Activated CD4-positive, alpha-beta T cell treated with anti-CD3 and anti-CD28 coated beads, Interleukin-2, amount 10 ng/mL, durations not matched to agents 7 days and 5 days (primary cell): ENCODE data around the gene NLGN1. TPM values are rescaled to one million over a fixed set of nuclear protein-coding genes. Genes with fewer than 3 reads are reported as not detected.

Source experiments
- CTCF ChIA-PET: fragments of 350-600 bp; sonication (Branson Sonifier 250); formaldehyde crosslinking; loops from one replicate; lab custom pipeline; 2021; ENCODE audit warnings: antibody characterized with exemption; lab: Charles Lee
- POLR2A ChIA-PET: fragments of 350-600 bp; sonication (Branson Sonifier 250); formaldehyde crosslinking; loops from one replicate; lab custom pipeline; 2021; ENCODE audit warnings: antibody characterized with exemption; lab: Charles Lee
- DNase-seq: peaks from one replicate; pipeline ENCODE4 v3.0.0-alpha.2; 2020
- H3K27ac Mint-ChIP-seq: one replicate; pipeline ENCODE4 v1.8.0; 2021; ENCODE audit warnings: mild to moderate bottlenecking, moderate library complexity, mixed read lengths
- H3K27me3 Mint-ChIP-seq: one replicate; pipeline ENCODE4 v1.8.0; 2021; ENCODE audit warnings: mixed read lengths
- H3K36me3 Mint-ChIP-seq: one replicate; pipeline ENCODE4 v1.8.0; 2021; ENCODE audit warnings: low read depth, mixed read lengths
- H3K4me1 Mint-ChIP-seq: one replicate; pipeline ENCODE4 v1.8.0; 2021; ENCODE audit warnings: mixed read lengths
- H3K4me3 Mint-ChIP-seq: one replicate; pipeline ENCODE4 v1.8.0; 2021; ENCODE audit warnings: mild to moderate bottlenecking, moderate library complexity, mixed read lengths
- H3K9me3 Mint-ChIP-seq: one replicate; pipeline ENCODE4 v1.8.0; 2021; ENCODE audit warnings: mixed read lengths
- total RNA-seq, 2 experiments: library from RNA; stranded (reverse); gene quantifications; one replicate each; pipeline ENCODE4 v1.2.3, GENCODE V29; 2021

The NLGN1 gene
- total RNA-seq, 2 experiments from 2014 or later, result not detected

DNA sequence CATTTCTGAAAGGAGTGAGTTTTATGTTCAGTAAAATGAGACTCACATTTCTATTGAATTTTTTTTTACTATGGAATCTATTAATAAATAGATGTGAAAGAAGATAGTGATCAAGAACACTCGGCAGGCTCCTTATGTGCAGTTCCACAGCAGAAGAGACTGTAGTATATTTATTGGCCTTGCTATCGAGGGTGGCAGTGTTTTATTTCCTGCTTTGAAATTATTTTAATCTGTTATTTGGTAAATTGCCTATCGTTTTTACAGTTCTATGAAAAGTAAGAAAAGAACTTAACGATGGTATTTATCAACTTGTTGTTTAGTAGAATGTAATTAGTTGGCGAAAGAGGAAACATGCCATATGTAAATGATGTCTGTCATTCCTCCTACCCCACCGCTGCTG, 238.3 kb downstream of the NLGN1 start:
- CTCF ChIA-PET, result no interaction called here
- H3K9me3 Mint-ChIP-seq, result no peaks in the 10 kb centered on the region

GRCh38 chr3:173639098-173639497, 241.6 kb downstream of the NLGN1 start:
- H3K9me3 Mint-ChIP-seq, result no peaks in the 10 kb centered on the region
- ChIA-PET POLR2A (no interaction called here), CTCF (no interaction called here)
- no peak for DNase-seq
- no peaks in the 10 kb centered on the region for H3K27me3 Mint-ChIP-seq
- H3K4me1 Mint-ChIP-seq, result no peaks in the 10 kb centered on the region
- H3K4me3 Mint-ChIP-seq, result no peak overlapping the region
- H3K27ac Mint-ChIP-seq, result no peak overlapping the region
- H3K36me3 Mint-ChIP-seq, result no peaks in the 10 kb centered on the region

More for the DNA sequence above, 238.3 kb downstream of the NLGN1 start:
- Mint-ChIP-seq H3K27me3 (no peaks in the 10 kb centered on the region), H3K4me3 (no peak overlapping the region), H3K4me1 (no peaks in the 10 kb centered on the region), H3K36me3 (no peaks in the 10 kb centered on the region), H3K27ac (no peak overlapping the region)
- POLR2A ChIA-PET, result no interaction called here
- DNase-seq, result no peak

DNA sequence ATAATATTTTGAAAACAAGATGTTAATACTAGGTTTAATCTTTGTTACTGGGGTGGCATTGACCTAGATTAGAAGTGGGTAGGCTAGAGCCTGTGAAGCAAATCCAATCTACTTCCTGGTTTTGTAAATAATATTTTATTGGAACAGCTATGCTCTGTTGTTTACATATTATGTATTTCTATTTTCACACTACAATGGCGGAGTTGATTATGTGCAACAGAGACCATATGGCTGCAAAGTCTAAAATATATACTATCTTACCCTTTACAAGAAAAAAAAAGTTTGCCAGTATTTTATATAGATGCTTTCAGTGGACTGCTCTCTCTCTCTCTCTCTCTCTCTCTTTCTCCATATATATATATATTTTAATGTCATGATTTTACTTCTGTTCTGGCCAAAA, 244.2 kb downstream of the NLGN1 start:
- H3K9me3 Mint-ChIP-seq, result no peaks in the 10 kb centered on the region
- no peak overlapping the region for H3K27ac Mint-ChIP-seq
- H3K36me3 Mint-ChIP-seq, result no peaks in the 10 kb centered on the region
- no peaks in the 10 kb centered on the region for H3K4me1 Mint-ChIP-seq
- H3K27me3 Mint-ChIP-seq, result no peaks in the 10 kb centered on the region
- H3K4me3 Mint-ChIP-seq, result no peak overlapping the region
- ChIA-PET POLR2A (no interaction called here), CTCF (no interaction called here)
- DNase-seq, result no peak

DNA sequence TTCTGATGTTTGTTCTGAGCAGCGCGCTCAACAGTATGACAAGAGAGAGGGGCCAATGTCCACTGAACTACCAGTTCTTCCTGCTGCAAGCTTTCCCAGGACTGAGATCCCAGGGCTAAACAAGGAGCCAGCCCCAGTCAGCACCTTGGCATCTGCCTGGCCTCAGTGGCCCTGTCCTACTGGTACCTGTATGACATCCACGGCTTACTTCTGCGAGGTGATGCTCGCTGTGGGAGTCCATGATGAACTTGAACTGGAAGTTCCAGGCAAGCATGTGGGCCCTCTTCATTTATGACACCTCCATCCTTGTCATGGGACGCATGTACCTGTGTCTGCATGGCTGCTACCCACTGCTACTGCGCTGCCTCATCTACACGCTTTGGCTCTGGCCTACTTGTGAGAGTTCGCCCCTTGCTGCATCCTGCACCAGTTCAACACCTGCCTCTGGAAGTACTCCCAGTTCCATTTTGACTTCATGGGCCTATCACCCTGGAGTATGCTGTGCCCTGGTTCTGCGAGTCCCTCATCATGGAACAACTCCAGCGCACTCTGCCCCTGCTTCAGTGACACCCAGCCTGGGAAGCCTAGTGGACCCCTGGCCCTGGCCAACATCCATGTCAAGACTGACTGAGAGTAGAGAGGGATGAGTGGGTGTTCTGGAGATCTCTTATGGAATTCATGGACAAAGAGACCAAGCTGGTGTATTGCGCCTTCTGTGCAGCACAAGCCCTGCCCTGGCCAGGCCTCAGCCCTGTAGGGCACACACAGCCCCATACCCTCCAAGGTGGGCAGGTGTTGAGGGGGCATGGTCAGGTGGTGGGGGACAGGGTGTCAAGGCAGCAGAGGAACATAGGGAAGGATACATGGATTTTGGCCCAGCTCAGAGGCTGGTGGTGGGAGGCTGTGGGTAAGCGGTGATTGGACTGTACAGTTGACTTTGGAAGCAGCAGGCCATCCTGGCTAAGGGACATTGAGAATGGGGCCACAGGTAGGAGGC, 246.8 kb downstream of the NLGN1 start:
- Mint-ChIP-seq H3K27ac (no peak overlapping the region), H3K27me3 (no peaks in the 10 kb centered on the region), H3K4me1 (no peaks in the 10 kb centered on the region), H3K9me3 (no peaks in the 10 kb centered on the region), H3K36me3 (no peaks in the 10 kb centered on the region), H3K4me3 (no peak overlapping the region)
- POLR2A ChIA-PET, result no interaction called here
- no peak for DNase-seq
- CTCF ChIA-PET, result no interaction called here

- H3K9me3 Mint-ChIP-seq, result no peaks in the 10 kb centered on the region
- ChIA-PET CTCF (no interaction called here), POLR2A (no interaction called here)
- H3K4me3 Mint-ChIP-seq, result no peak overlapping the region
- no peak overlapping the region for H3K27ac Mint-ChIP-seq
- H3K27me3 Mint-ChIP-seq, result no peaks in the 10 kb centered on the region
- DNase-seq, result no peak
- no peaks in the 10 kb centered on the region for H3K36me3 Mint-ChIP-seq
- no peaks in the 10 kb centered on the region for H3K4me1 Mint-ChIP-seq
These were observed 253.1 kb downstream of the NLGN1 start for GRCh38 chr3:173650596-173650995.

- H3K27me3 Mint-ChIP-seq, result no peaks in the 10 kb centered on the region
- CTCF ChIA-PET, result no interaction called here
- no peaks in the 10 kb centered on the region for H3K9me3 Mint-ChIP-seq
- no peaks in the 10 kb centered on the region for H3K4me1 Mint-ChIP-seq
- no peak for DNase-seq
- no peaks in the 10 kb centered on the region for H3K36me3 Mint-ChIP-seq
- POLR2A ChIA-PET, result no interaction called here
- no peak overlapping the region for H3K27ac Mint-ChIP-seq
- H3K4me3 Mint-ChIP-seq, result no peak overlapping the region
These were observed 254.5 kb downstream of the NLGN1 start for GRCh38 chr3:173652093-173652492.

- H3K9me3 Mint-ChIP-seq, result no peaks in the 10 kb centered on the region
These were observed 256.2 kb downstream of the NLGN1 start for GRCh38 chr3:173653781-173654180.

GRCh38 chr3:173659972-173660371, 262.4 kb downstream of the NLGN1 start:
- Mint-ChIP-seq H3K4me1 (no peaks in the 10 kb centered on the region), H3K36me3 (no peaks in the 10 kb centered on the region), H3K9me3 (no peaks in the 10 kb centered on the region), H3K4me3 (no peak overlapping the region), H3K27me3 (no peaks in the 10 kb centered on the region), H3K27ac (no peak overlapping the region)
- DNase-seq, result no peak
- ChIA-PET CTCF (no interaction called here), POLR2A (no interaction called here)

More at GRCh38 chr3:173653781-173654180, 256.2 kb downstream of the NLGN1 start:
- no peak overlapping the region for H3K27ac Mint-ChIP-seq
- no peaks in the 10 kb centered on the region for H3K27me3 Mint-ChIP-seq
- H3K36me3 Mint-ChIP-seq, result no peaks in the 10 kb centered on the region
- no peak for DNase-seq
- CTCF ChIA-PET, result interaction anchor here (0.6 kb wide), 1 partner anchor 21 kb away, joined by 5 read pairs; no protein-coding TSS in a partner anchor
- H3K4me1 Mint-ChIP-seq, result no peaks in the 10 kb centered on the region
- no peak overlapping the region for H3K4me3 Mint-ChIP-seq
- POLR2A ChIA-PET, result no interaction called here

GRCh38 chr3:173660645-173661299, 263.2 kb downstream of the NLGN1 start:
- Mint-ChIP-seq H3K9me3 (no peaks in the 10 kb centered on the region), H3K4me3 (no peak overlapping the region), H3K36me3 (no peaks in the 10 kb centered on the region), H3K27me3 (no peaks in the 10 kb centered on the region), H3K4me1 (no peaks in the 10 kb centered on the region), H3K27ac (no peak overlapping the region)
- CTCF ChIA-PET, result no interaction called here
- no peak for DNase-seq
- POLR2A ChIA-PET, result no interaction called here

GRCh38 chr3:173663696-173664111, 266.2 kb downstream of the NLGN1 start:
- no peak for DNase-seq
- Mint-ChIP-seq H3K9me3 (no peaks in the 10 kb centered on the region), H3K36me3 (no peaks in the 10 kb centered on the region), H3K27ac (no peak overlapping the region), H3K4me1 (no peaks in the 10 kb centered on the region), H3K27me3 (no peaks in the 10 kb centered on the region), H3K4me3 (no peak overlapping the region)
- ChIA-PET CTCF (no interaction called here), POLR2A (no interaction called here)

GRCh38 chr3:173676094-173676493, 278.6 kb downstream of the NLGN1 start:
- Mint-ChIP-seq H3K4me3 (no peak overlapping the region), H3K9me3 (no peaks in the 10 kb centered on the region), H3K36me3 (no peaks in the 10 kb centered on the region), H3K27ac (no peak overlapping the region), H3K27me3 (no peaks in the 10 kb centered on the region), H3K4me1 (no peaks in the 10 kb centered on the region)
- ChIA-PET CTCF (no interaction called here), POLR2A (no interaction called here)
- no peak for DNase-seq

- no peaks in the 10 kb centered on the region for H3K27me3 Mint-ChIP-seq
- no peaks in the 10 kb centered on the region for H3K4me1 Mint-ChIP-seq
- no peak overlapping the region for H3K4me3 Mint-ChIP-seq
- H3K27ac Mint-ChIP-seq, result no peak overlapping the region
- no peaks in the 10 kb centered on the region for H3K36me3 Mint-ChIP-seq
- ChIA-PET POLR2A (no interaction called here), CTCF (no interaction called here)
- no peaks in the 10 kb centered on the region for H3K9me3 Mint-ChIP-seq
- DNase-seq, result no peak
These were observed 283.7 kb downstream of the NLGN1 start for GRCh38 chr3:173681188-173681678.

DNA sequence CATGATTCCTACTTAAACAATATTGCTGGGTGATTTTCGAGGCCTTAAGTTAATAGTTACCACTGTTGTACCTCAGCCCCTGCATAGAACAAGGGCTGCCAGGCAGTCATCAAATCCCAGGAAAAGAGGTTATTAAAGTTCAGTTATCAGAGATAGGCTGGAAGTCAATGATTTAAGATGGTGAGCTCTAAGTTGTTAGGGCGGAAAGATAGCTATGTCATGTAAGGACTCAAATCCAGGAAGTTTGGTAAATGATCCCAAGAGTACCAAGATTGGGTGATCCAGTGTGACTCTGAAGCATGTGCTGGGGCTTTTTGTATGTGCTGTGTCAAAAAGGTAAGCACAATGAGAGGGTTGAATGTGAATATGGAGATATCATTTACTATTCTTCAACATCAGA, 287.9 kb downstream of the NLGN1 start:
- Mint-ChIP-seq H3K4me3 (no peak overlapping the region), H3K27ac (no peak overlapping the region), H3K4me1 (no peaks in the 10 kb centered on the region), H3K9me3 (no peaks in the 10 kb centered on the region), H3K27me3 (no peaks in the 10 kb centered on the region), H3K36me3 (no peaks in the 10 kb centered on the region)
- DNase-seq, result no peak
- ChIA-PET POLR2A (no interaction called here), CTCF (no interaction called here)
